ENCODE results near the gene WHRN. TPM values are rescaled to one million over a fixed set of nuclear protein-coding genes. Genes with fewer than 3 reads are reported as not detected.

Gene WHRN
- total RNA-seq, 1 experiment from 2014 or later: 24.3 TPM

GRCh38 chr9:114480746-114481435, 24.4 kb downstream of the WHRN start (continued):
- no peak for TF ChIP-seq ZMAT4 (CRISPR knock-in tag; IDR thresholded peaks at IDR 0.05)

- Mint-ChIP-seq H3K36me3 (no peaks in the 10 kb centered on the region), H3K9me3 (no peaks in the 10 kb centered on the region), H3K27me3 (ENCODE audit: low read depth) (no peaks in the 10 kb centered on the region), H3K4me1 (peaks cover 14% of the 10 kb centered on the region), H3K4me3 (no peak overlapping the region), H3K27ac (no peak overlapping the region)
- no peak for DNase-seq (ENCODE audit: low spot score)
- CTCF ChIA-PET: no interaction called here
- POLR2A ChIA-PET: no interaction called here
- TF ChIP-seq RORB (CRISPR knock-in tag; IDR thresholded peaks at IDR 0.05) (no peak), TEAD4 (CRISPR knock-in tag; IDR thresholded peaks at IDR 0.05) (no peak), ZNF512 (CRISPR knock-in tag; IDR thresholded peaks at IDR 0.05; ENCODE audit: borderline replicate concordance) (no peak), IRF1 (CRISPR knock-in tag; IDR thresholded peaks at IDR 0.05) (no peak)
- ATAC-seq: no peak
These were observed 26.4 kb downstream of the WHRN start for GRCh38 chr9:114478871-114479270.

- H3K4me3 Mint-ChIP-seq: no peak overlapping the region
- no peak for TF ChIP-seq ESRRA (CRISPR knock-in tag; IDR thresholded peaks at IDR 0.05; ENCODE audit: borderline replicate concordance)
- TF ChIP-seq KAT7 (CRISPR knock-in tag; IDR thresholded peaks at IDR 0.05; ENCODE audit: borderline replicate concordance): no peak
- no peak for TF ChIP-seq ETV6 (CRISPR knock-in tag; IDR thresholded peaks at IDR 0.05)
- no peak for TF ChIP-seq RELA (CRISPR knock-in tag; IDR thresholded peaks at IDR 0.05; ENCODE audit: borderline replicate concordance)
- no peak for TF ChIP-seq PRDM15 (CRISPR knock-in tag; IDR thresholded peaks at IDR 0.05)
- no peak for TF ChIP-seq E2F5 (CRISPR knock-in tag; IDR thresholded peaks at IDR 0.05)
- no peak for TF ChIP-seq ZBTB21 (CRISPR knock-in tag; IDR thresholded peaks at IDR 0.05; ENCODE audit: borderline replicate concordance)
- TF ChIP-seq NFE2L1 (CRISPR knock-in tag; IDR thresholded peaks at IDR 0.05): no peak
- TF ChIP-seq ZNF281 (CRISPR knock-in tag; IDR thresholded peaks at IDR 0.05): no peak
- no peak for TF ChIP-seq PRRX2 (CRISPR knock-in tag; IDR thresholded peaks at IDR 0.05)
- no peak for TF ChIP-seq ZNF532 (CRISPR knock-in tag; IDR thresholded peaks at IDR 0.05; ENCODE audit: borderline replicate concordance)
- no peaks in the 10 kb centered on the region for H3K9me3 Mint-ChIP-seq
- no peak for ATAC-seq
- H3K27ac Mint-ChIP-seq: no peak overlapping the region
- H3K4me1 Mint-ChIP-seq: peaks cover 17% of the 10 kb centered on the region
- ChIA-PET POLR2A (no interaction called here), CTCF (no interaction called here)
- H3K27me3 Mint-ChIP-seq (ENCODE audit: low read depth): no peaks in the 10 kb centered on the region
- H3K36me3 Mint-ChIP-seq: no peaks in the 10 kb centered on the region
- no peak for DNase-seq (ENCODE audit: low spot score)
These were observed 26.8 kb downstream of the WHRN start for GRCh38 chr9:114478459-114478858.
